Testis (tissue), 3 donors: ENCODE measurements around the gene ARHGAP32. TPM values are rescaled to one million over a fixed set of nuclear protein-coding genes. Genes with fewer than 3 reads are reported as not detected.

ENCODE experiments used
- DNase-seq: peaks from one replicate; pipeline ENCODE4 v3.0.0-alpha.2; 2019
- H3K27ac ChIP-seq, 2 donors: fragments of 200-600 bp; sonication (generic); one replicate each; pipeline ENCODE4 v1.5.1; 2019
- H3K27me3 ChIP-seq: fragments of 200-600 bp; sonication (generic); one replicate; pipeline ENCODE4 v1.5.1; 2019
- H3K36me3 ChIP-seq: fragments of 200-600 bp; sonication (generic); one replicate; pipeline ENCODE4 v1.5.1; 2017; ENCODE audit warnings: low read depth; ENCODE audit errors: missing control alignments
- H3K4me1 ChIP-seq: fragments of 200-600 bp; sonication (generic); one replicate; pipeline ENCODE4 v1.5.1; 2019
- H3K4me3 ChIP-seq, 2 donors: fragments of 200-600 bp; sonication (generic); one replicate each; pipeline ENCODE4 v1.5.1; 2017 to 2019
- H3K9me3 ChIP-seq: fragments of 200-600 bp; sonication (generic); one replicate; pipeline ENCODE4 v1.5.1; 2017
- CTCF ChIP-seq, 3 experiments: fragments of 450-650 bp in 2 of 3; fragments of 200-600 bp in 1 of 3; sonication (generic) in 1 of 3; IDR thresholded peaks; one replicate each; pipeline ENCODE4 v1.5.1; 2016 to 2019; ENCODE audit warnings: antibody characterized with exemption in 3 of 3, mild to moderate bottlenecking in 2 of 3, moderate library complexity in 1 of 3
- POLR2A ChIP-seq: fragments of 450-650 bp; IDR thresholded peaks from one replicate; pipeline ENCODE4 v1.6.1; 2017; ENCODE audit warnings: antibody characterized with exemption, mild to moderate bottlenecking, moderate library complexity
- WGBS, 2 donors: methylation state at CpG; one replicate each; pipeline ENCODE4 v1.1.5; 2018; 5-methylcytosine and 5-hydroxymethylcytosine counted together
- intact Hi-C: fragments of 100-400 bp; cut with DNase I; formaldehyde crosslinking; loops from one replicate; pipeline ENCODE4 v1.15.1; 2023; ENCODE audit warnings: low total_unique reads
- polyA plus RNA-seq: library from polyadenylated mRNA; stranded (reverse); fragments of 350-450 nt; fragmentation: Illumina TruSeq; extraction: RNeasy Lipid Tissue Mini Kit (QIAGEN cat#74804); gene quantifications from one replicate; pipeline ENCODE4 v1.2.3, GENCODE V29; 2014; ENCODE audit warnings: low read depth, low replicate concordance; ENCODE audit not compliant: insufficient read depth
- total RNA-seq, 2 donors: library from RNA; depleted of rRNA; stranded (reverse); fragments of >200 nt; gene quantifications; one replicate each; pipeline ENCODE4 v1.2.3, GENCODE V29; 2016

Gene ARHGAP32
- total and polyA plus RNA-seq, 3 donors from 2014 or later, result 33.0 to 58.1 (median 53.8) TPM

- Histone ChIP-seq H3K9me3 (no peaks in the 10 kb centered on the region), H3K4me1 (no peaks in the 10 kb centered on the region), H3K36me3 (no peaks in the 10 kb centered on the region), H3K27ac (no peak overlapping the region), H3K4me3 (no peak overlapping the region), H3K27me3 (no peaks in the 10 kb centered on the region)
- TF ChIP-seq CTCF (IDR thresholded peaks at IDR 0.05) (no peak), POLR2A (no peak)
- intact Hi-C loops, result no loop called here
- WGBS, 2 donors, result 93 to 100% methylated on average over 1 of the region's 1 CpG
- DNase-seq, result no peak
Observed at GRCh38 chr11:129086976-129087375, 105.1 kb downstream of the ARHGAP32 start.

GRCh38 chr11:129077191-129077590 lies 114.9 kb downstream of the ARHGAP32 start:
- no peak overlapping the region for H3K4me3 ChIP-seq
- no peaks in the 10 kb centered on the region for H3K36me3 ChIP-seq
- TF ChIP-seq POLR2A (no peak), CTCF (IDR thresholded peaks at IDR 0.05) (no peak)
- no peak overlapping the region for H3K27ac ChIP-seq
- no peak for DNase-seq
- WGBS, 2 donors, result 77 to 100% methylated on average over 4 to 5 of the region's 5 CpGs
- intact Hi-C loops, result no loop called here
- no peaks in the 10 kb centered on the region for H3K27me3 ChIP-seq
- no peaks in the 10 kb centered on the region for H3K9me3 ChIP-seq
- no peaks in the 10 kb centered on the region for H3K4me1 ChIP-seq

GRCh38 chr11:129075757-129076156 lies 116.4 kb downstream of the ARHGAP32 start:
- TF ChIP-seq POLR2A (no peak), CTCF (IDR thresholded peaks at IDR 0.05) (no peak)
- intact Hi-C loops, result no loop called here
- H3K27ac ChIP-seq, result no peak overlapping the region
- no peaks in the 10 kb centered on the region for H3K27me3 ChIP-seq
- H3K36me3 ChIP-seq, result no peaks in the 10 kb centered on the region
- no peaks in the 10 kb centered on the region for H3K4me1 ChIP-seq
- 80 to 85% methylated on average over 7 of the region's 7 CpGs for WGBS, 2 donors
- no peaks in the 10 kb centered on the region for H3K9me3 ChIP-seq
- H3K4me3 ChIP-seq, result no peak overlapping the region
- no peak for DNase-seq

DNA sequence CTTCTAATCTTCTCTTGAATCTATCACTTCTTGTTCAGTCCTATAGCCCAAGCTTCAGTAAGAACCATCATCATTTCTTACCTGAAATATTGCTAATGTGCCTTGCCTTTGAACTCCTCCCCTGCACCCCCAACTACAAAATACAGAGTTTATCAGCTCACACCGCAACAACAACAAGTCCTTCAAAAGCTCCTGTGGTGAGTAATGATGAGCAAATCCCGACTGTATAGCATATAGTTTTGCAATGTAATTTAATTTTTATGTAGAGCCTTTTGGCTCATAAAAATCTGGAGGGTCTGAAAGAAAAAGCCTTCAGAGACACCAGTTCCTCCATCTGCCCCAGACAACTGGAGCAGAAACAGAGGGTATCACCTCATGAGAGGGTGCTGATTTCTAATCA lies 124.7 kb downstream of the ARHGAP32 start:
- 93 to 100% methylated on average over 2 of the region's 2 CpGs for WGBS, 2 donors
- intact Hi-C loops, result no loop called here
- TF ChIP-seq CTCF (IDR thresholded peaks at IDR 0.05), result no peak
- no peak for TF ChIP-seq POLR2A
- no peaks in the 10 kb centered on the region for H3K4me1 ChIP-seq
- no peak overlapping the region for H3K4me3 ChIP-seq
- no peaks in the 10 kb centered on the region for H3K27me3 ChIP-seq
- no peak for DNase-seq
- no peaks in the 10 kb centered on the region for H3K9me3 ChIP-seq
- no peak overlapping the region for H3K27ac ChIP-seq
- H3K36me3 ChIP-seq, result no peaks in the 10 kb centered on the region

DNA sequence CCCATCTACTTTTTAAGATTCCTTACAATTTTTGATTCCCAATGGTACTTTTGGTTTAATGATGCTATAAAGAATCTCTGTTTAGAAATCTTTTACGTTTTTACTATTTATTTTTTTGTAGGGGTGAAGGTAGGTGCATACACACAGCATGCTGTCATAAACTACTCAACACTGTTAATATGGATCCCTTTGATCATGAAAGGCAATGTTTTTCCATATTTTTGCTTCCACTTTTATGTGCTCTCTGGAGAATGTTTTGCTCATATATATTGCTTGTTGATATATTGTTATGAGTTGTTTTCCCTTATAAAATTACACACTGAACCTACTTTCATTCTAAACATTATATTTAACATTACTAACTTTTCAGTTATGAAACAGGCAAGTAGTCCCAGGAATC lies 125.9 kb downstream of the ARHGAP32 start:
- Histone ChIP-seq H3K4me3 (no peak overlapping the region), H3K9me3 (no peaks in the 10 kb centered on the region), H3K27me3 (no peaks in the 10 kb centered on the region), H3K27ac (no peak overlapping the region), H3K36me3 (no peaks in the 10 kb centered on the region), H3K4me1 (no peaks in the 10 kb centered on the region)
- TF ChIP-seq CTCF (IDR thresholded peaks at IDR 0.05) (no peak), POLR2A (no peak)
- WGBS, 2 donors, result 81 to 93% methylated on average over 1 of the region's 1 CpG
- DNase-seq, result no peak
- intact Hi-C loops, result no loop called here
